ENCODE data around the gene EFCAB12. TPM values are rescaled to one million over a fixed set of nuclear protein-coding genes. Genes with fewer than 3 reads are reported as not detected.
"Not testable (repeated sequence)": the region's sequence is repeated elsewhere in the genome, so short reads cannot be mapped to it uniquely, and the experiment has no call there.

Gene EFCAB12
- total RNA-seq, 2 experiments from 2014 or later = 3.2 to 3.4 TPM

DNA sequence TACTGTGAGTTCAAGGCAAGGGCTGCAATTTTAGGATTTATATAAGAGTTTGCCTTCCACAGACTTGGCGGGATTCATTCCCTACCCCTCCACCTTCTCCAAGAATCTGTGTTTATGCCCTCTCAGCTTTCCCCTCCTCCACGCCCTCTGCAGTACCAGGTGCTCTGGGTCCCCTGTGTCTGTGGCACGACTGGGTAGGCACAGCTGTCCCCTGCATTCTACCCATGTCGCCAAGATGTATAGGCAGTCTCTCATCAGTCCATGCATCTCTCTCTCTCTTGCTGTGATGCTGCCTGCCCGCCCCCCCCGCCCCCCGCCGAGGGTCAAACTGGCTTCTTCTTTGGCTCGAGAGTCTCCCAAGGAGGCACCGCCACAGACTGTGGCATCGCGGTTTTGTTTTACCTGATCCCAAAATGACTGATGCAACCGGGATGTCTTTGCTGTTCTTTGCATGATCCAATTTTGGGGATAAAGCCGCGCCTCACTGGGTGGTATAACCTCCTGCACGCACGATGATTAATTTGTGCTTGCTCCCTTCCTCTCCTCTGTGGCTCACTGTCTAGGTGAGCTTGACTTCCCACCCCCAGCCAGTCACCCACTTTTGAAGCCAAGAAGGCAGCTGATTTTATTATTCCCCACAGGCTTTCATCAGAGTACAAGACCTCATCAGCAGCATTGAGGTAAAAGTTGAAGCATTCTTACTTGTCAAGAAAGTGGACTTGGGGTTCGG, 43.7 kb downstream of the EFCAB12 start:
- no peak overlapping the region for H3K27ac ChIP-seq (ENCODE audit: low read depth in 1 of 2, low read length in 2 of 2)
- H3K9me3 ChIP-seq (ENCODE audit: control insufficient read depth in 1 of 2, insufficient read depth in 1 of 2, low read length in 2 of 2) = no peaks in the 10 kb centered on the region
- H3K4me3 ChIP-seq (ENCODE audit: low read length) = no peak overlapping the region
- no peak for ATAC-seq (ENCODE audit: poor library complexity)
- POLR2A ChIA-PET = no interaction called here
- no peaks in the 10 kb centered on the region for H3K4me1 ChIP-seq (ENCODE audit: insufficient read depth, low read length)
- H3K36me3 Mint-ChIP-seq (ENCODE audit: low read depth) = peaks cover 37% of the 10 kb centered on the region
- H3K27me3 Mint-ChIP-seq = no peaks in the 10 kb centered on the region
- CTCF ChIA-PET = interaction anchor here (1.9 kb wide), 1 partner anchor 13 kb away, joined by 4 read pairs; no protein-coding TSS in a partner anchor
- H3K4me3 Mint-ChIP-seq = no peak overlapping the region
- no peak for TF ChIP-seq CTCF (IDR thresholded peaks at IDR 0.05)
- no peaks in the 10 kb centered on the region for H3K27me3 ChIP-seq (ENCODE audit: control insufficient read depth in 1 of 2, insufficient read depth in 2 of 2, low read length in 2 of 2)
- no peak overlapping the region for H3K27ac Mint-ChIP-seq
- peaks cover 27% of the 10 kb centered on the region for H3K36me3 ChIP-seq (ENCODE audit: insufficient read depth, low read length)
- intact Hi-C loops (cut with DNase I, micrococcal nuclease) = loop anchor here (5.0 kb wide), 1 partner anchor 548 kb away; no protein-coding TSS in a partner anchor
- no peaks in the 10 kb centered on the region for H3K9me3 Mint-ChIP-seq
- no peaks in the 10 kb centered on the region for H3K4me1 Mint-ChIP-seq (ENCODE audit: low read depth)
- no peak for DNase-seq

GRCh38 chr3:129384103-129384502, 44.3 kb downstream of the EFCAB12 start:
- not testable (repeated sequence) for ATAC-seq (ENCODE audit: poor library complexity); H3K27me3 ChIP-seq (ENCODE audit: control insufficient read depth in 1 of 2, insufficient read depth in 2 of 2, low read length in 2 of 2); H3K9me3 ChIP-seq (ENCODE audit: control insufficient read depth in 1 of 2, insufficient read depth in 1 of 2, low read length in 2 of 2); H3K27me3 Mint-ChIP-seq; DNase-seq; H3K27ac ChIP-seq (ENCODE audit: low read depth in 1 of 2, low read length in 2 of 2); H3K9me3 Mint-ChIP-seq; H3K27ac Mint-ChIP-seq; H3K4me1 ChIP-seq (ENCODE audit: insufficient read depth, low read length); H3K4me1 Mint-ChIP-seq (ENCODE audit: low read depth); H3K4me3 Mint-ChIP-seq; H3K4me3 ChIP-seq (ENCODE audit: low read length)
- ChIA-PET CTCF (interaction anchor here (0.7 to 1.9 kb wide), 2 partner anchors 12 to 446 kb away, joined by 3 to 4 read pairs; no protein-coding TSS in a partner anchor), POLR2A (interaction anchor here (1.1 kb wide), 1 partner anchor 68 kb away, joined by 4 read pairs; a partner anchor contains a TSS)
- intact Hi-C loops (cut with DNase I, micrococcal nuclease) = loop anchor here (5.0 kb wide), 1 partner anchor 548 kb away; no protein-coding TSS in a partner anchor
- peaks cover 30% of the 10 kb centered on the region for H3K36me3 Mint-ChIP-seq (ENCODE audit: low read depth)
- H3K36me3 ChIP-seq (ENCODE audit: insufficient read depth, low read length) = peaks cover 20% of the 10 kb centered on the region

DNA sequence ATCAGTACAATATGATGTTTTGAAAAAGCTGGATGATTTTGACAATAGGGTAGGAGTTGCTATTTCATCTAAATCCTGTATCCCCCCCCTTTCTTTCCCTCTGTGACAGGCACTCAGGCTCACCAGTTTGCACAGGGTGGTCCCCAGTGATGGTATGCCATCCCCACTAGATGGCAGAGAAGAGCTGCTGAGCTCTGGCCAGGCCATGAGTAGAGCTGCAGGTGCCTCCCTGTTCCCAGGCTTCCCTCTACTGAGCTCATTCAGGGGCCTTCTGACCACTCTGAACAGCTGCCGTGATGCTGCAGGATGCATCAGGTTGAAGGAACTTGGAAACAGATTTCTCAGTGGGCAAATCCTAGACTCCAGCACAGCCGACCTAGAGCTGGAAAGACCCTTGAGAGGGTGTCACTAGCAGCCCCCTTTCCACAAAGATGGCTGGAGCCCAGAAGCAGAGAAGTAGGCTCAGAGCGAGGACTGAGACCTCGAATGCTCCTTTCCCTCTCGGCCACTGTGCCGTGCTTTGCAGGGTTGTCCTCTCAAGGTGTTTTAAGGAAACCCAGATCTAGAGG, 45.1 kb downstream of the EFCAB12 start:
- Histone ChIP-seq H3K9me3 (ENCODE audit: control insufficient read depth in 1 of 2, insufficient read depth in 1 of 2, low read length in 2 of 2) (no peaks in the 10 kb centered on the region), H3K36me3 (ENCODE audit: insufficient read depth, low read length) (peaks cover 18% of the 10 kb centered on the region), H3K27ac (ENCODE audit: low read depth in 1 of 2, low read length in 2 of 2) (no peak overlapping the region), H3K4me1 (ENCODE audit: insufficient read depth, low read length) (no peaks in the 10 kb centered on the region), H3K27me3 (ENCODE audit: control insufficient read depth in 1 of 2, insufficient read depth in 2 of 2, low read length in 2 of 2) (no peaks in the 10 kb centered on the region), H3K4me3 (ENCODE audit: low read length) (no peak overlapping the region)
- intact Hi-C loops (cut with DNase I, micrococcal nuclease) = loop anchor here (2.0 to 5.0 kb wide), 3 partner anchors 441 to 549 kb away; no protein-coding TSS in a partner anchor
- ChIA-PET POLR2A (interaction anchor here (1.1 kb wide), 2 partner anchors 56 to 67 kb away, joined by 3 to 4 read pairs; partner anchors contain the start of genes IFT122 and MBD4), CTCF (interaction anchor here (0.5 to 1.9 kb wide), 4 partner anchors 12 to 447 kb away, joined by 3 to 4 read pairs (median 4); no protein-coding TSS in a partner anchor)
- Mint-ChIP-seq H3K9me3 (no peaks in the 10 kb centered on the region), H3K36me3 (ENCODE audit: low read depth) (peaks cover 24% of the 10 kb centered on the region), H3K4me1 (ENCODE audit: low read depth) (no peaks in the 10 kb centered on the region), H3K27me3 (no peaks in the 10 kb centered on the region), H3K4me3 (no peak overlapping the region), H3K27ac (no peak overlapping the region)
- DNase-seq = peak; percentile 11 to 64 (median 30)
- TF ChIP-seq CTCF (IDR thresholded peaks at IDR 0.05) = peak; percentile 68
- peak; percentile 92 for ATAC-seq (ENCODE audit: poor library complexity)
